ENCODE measurements around the gene MISP.
"Not testable (repeated sequence)": the region's sequence is repeated elsewhere in the genome, so short reads cannot be mapped to it uniquely, and the experiment has no call there.

Gene MISP

GRCh38 chr19:725461-726089 is 25.3 kb upstream of the MISP start:
- TF ChIP-seq CTCF (IDR thresholded peaks at IDR 0.05; ENCODE audit: low read depth, low read length): no peak
- no peak overlapping the region for H3K4me3 ChIP-seq (ENCODE audit: low read depth, low read length)

- no peak for TF ChIP-seq CTCF (IDR thresholded peaks at IDR 0.05; ENCODE audit: low read depth, low read length)
Observed at GRCh38 chr19:726993-727956, 23.6 kb upstream of the MISP start.

GRCh38 chr19:728011-728410 is 22.9 kb upstream of the MISP start:
- no peak overlapping the region for H3K4me3 ChIP-seq (ENCODE audit: low read depth, low read length)
- TF ChIP-seq CTCF (IDR thresholded peaks at IDR 0.05; ENCODE audit: low read depth, low read length): no peak

More at GRCh38 chr19:726993-727956, 23.6 kb upstream of the MISP start:
- H3K4me3 ChIP-seq (ENCODE audit: low read depth, low read length): no peak overlapping the region

GRCh38 chr19:729564-729963 is 21.3 kb upstream of the MISP start:
- not testable (repeated sequence) for H3K4me3 ChIP-seq (ENCODE audit: low read depth, low read length)

GRCh38 chr19:729965-730668 is 20.8 kb upstream of the MISP start:
- H3K4me3 ChIP-seq (ENCODE audit: low read depth, low read length): no peak overlapping the region
- no peak for TF ChIP-seq CTCF (IDR thresholded peaks at IDR 0.05; ENCODE audit: low read depth, low read length)

- no peak for TF ChIP-seq CTCF (IDR thresholded peaks at IDR 0.05; ENCODE audit: low read depth, low read length)
- H3K4me3 ChIP-seq (ENCODE audit: low read depth, low read length): no peak overlapping the region
Observed at GRCh38 chr19:731000-731399, 19.9 kb upstream of the MISP start.

GRCh38 chr19:732148-733069 is 18.5 kb upstream of the MISP start:
- no peak for TF ChIP-seq CTCF (IDR thresholded peaks at IDR 0.05; ENCODE audit: low read depth, low read length)
- no peak overlapping the region for H3K4me3 ChIP-seq (ENCODE audit: low read depth, low read length)

Measured in WI38 (cell line).